ENCODE measurements around the gene SEMA3G. TPM values are rescaled to one million over a fixed set of nuclear protein-coding genes. Genes with fewer than 3 reads are reported as not detected.

Gene SEMA3G
- total RNA-seq, 6 experiments from 2014 or later, result not detected

DNA sequence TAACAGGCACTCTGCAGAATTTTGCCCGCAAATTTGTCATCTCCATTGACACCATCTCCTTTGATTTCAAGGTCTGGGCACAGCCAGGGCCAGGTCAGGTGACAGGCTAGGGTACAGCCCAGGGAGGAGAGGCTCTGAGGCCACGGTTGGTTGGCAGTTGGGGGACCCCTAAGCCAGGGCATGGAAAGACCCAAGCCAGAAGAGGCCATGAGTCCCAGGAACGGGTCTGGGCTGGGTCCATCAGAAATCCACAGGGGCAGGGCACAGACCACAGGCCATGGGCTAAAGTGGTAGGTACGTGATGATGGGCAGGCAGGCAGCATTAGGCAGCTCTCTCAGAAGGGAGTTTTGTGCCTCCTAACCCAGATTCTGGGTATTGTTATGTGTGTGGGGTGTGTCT lies 45.8 kb downstream of the SEMA3G start:
- Mint-ChIP-seq H3K9me3 (no peaks in the 10 kb centered on the region), H3K27ac (no peak overlapping the region), H3K27me3 (ENCODE audit: insufficient read depth) (peaks cover 9% of the 10 kb centered on the region), H3K36me3 (ENCODE audit: low read depth) (peaks cover 10% of the 10 kb centered on the region; the same call in 1 of the 2 replicates), H3K4me1 (ENCODE audit: low read depth) (no peaks in the 10 kb centered on the region), H3K4me3 (no peak overlapping the region)
- DNase-seq, result no peak
- no peak for TF ChIP-seq CTCF (IDR thresholded peaks at IDR 0.05)

DNA sequence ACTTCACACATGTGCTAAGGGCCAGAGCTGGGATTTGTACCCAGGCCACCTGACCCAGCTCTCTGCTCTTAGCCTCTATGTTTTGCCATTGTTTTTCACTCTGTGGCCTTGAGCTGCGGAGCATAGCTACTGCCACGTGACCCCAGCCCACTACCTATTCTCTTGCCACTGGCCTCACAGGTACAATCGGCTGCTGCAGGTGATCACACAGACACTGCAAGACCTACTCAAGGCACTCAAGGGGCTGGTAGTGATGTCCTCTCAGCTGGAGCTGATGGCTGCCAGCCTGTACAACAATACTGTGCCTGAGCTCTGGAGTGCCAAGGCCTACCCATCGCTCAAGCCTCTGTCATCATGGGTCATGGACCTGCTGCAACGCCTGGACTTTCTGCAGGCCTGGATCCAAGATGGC lies 46.2 kb downstream of the SEMA3G start:
- H3K27me3 Mint-ChIP-seq (ENCODE audit: insufficient read depth), result peaks cover 9% of the 10 kb centered on the region
- peaks cover 10% of the 10 kb centered on the region; the same call in 1 of the 2 replicates for H3K36me3 Mint-ChIP-seq (ENCODE audit: low read depth)
- DNase-seq, result no peak
- H3K27ac Mint-ChIP-seq, result no peak overlapping the region
- H3K4me3 Mint-ChIP-seq, result no peak overlapping the region
- no peaks in the 10 kb centered on the region for H3K9me3 Mint-ChIP-seq
- no peaks in the 10 kb centered on the region for H3K4me1 Mint-ChIP-seq (ENCODE audit: low read depth)
- no peak for TF ChIP-seq CTCF (IDR thresholded peaks at IDR 0.05)

GRCh38 chr3:52397676-52398399 lies 47.1 kb downstream of the SEMA3G start:
- Mint-ChIP-seq H3K4me3 (no peak overlapping the region), H3K27ac (no peak overlapping the region), H3K9me3 (no peaks in the 10 kb centered on the region), H3K27me3 (ENCODE audit: insufficient read depth) (peaks cover 9% of the 10 kb centered on the region), H3K36me3 (ENCODE audit: low read depth) (peaks cover 10% of the 10 kb centered on the region; the same call in 1 of the 2 replicates), H3K4me1 (ENCODE audit: low read depth) (no peaks in the 10 kb centered on the region)
- no peak for TF ChIP-seq CTCF (IDR thresholded peaks at IDR 0.05)
- no peak for DNase-seq

DNA sequence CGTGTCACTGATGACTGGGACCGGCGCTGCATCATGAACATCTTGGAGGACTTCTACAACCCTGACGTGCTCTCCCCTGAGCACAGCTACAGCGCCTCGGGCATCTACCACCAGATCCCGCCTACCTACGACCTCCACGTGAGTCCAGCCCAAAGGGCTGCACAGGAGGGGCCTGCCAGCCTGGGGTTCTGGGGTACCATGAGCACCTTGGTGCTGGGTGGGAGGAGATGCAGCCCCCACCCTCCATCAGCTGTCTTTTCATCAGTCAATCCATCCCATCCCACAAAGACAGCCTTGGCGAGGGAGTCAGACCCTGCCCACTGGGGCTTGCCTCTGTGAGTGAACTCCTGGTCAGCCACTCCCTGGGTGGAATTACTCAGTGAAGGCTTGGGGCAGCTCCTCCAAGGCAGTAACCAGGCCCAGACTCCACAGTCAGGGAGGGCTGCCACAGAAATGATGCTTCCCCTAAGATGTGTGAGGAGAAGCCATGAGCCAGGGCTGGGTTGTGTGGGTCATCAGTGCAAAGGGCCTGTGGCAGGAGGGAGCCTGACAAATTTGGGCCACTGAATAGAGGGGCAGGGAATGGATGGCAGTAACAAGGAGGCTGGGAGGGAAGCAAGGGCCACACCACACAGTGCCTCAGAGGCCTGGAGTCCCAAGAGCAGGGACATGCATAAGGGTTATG lies 47.9 kb downstream of the SEMA3G start:
- no peak for TF ChIP-seq CTCF (IDR thresholded peaks at IDR 0.05)
- H3K4me1 Mint-ChIP-seq (ENCODE audit: low read depth), result no peaks in the 10 kb centered on the region
- no peak overlapping the region for H3K27ac Mint-ChIP-seq
- H3K4me3 Mint-ChIP-seq, result no peak overlapping the region
- peaks cover 10% of the 10 kb centered on the region; the same call in 1 of the 2 replicates for H3K36me3 Mint-ChIP-seq (ENCODE audit: low read depth)
- H3K9me3 Mint-ChIP-seq, result no peaks in the 10 kb centered on the region
- DNase-seq, result no peak
- H3K27me3 Mint-ChIP-seq (ENCODE audit: insufficient read depth), result peaks cover 9% of the 10 kb centered on the region

- Mint-ChIP-seq H3K36me3 (ENCODE audit: low read depth) (peaks cover 10% of the 10 kb centered on the region; the same call in 1 of the 2 replicates), H3K9me3 (no peaks in the 10 kb centered on the region), H3K27me3 (ENCODE audit: insufficient read depth) (peaks cover 11% of the 10 kb centered on the region), H3K4me1 (ENCODE audit: low read depth) (no peaks in the 10 kb centered on the region), H3K4me3 (no peak overlapping the region), H3K27ac (no peak overlapping the region)
- DNase-seq, result no peak
- TF ChIP-seq CTCF (IDR thresholded peaks at IDR 0.05), result no peak
These were observed 48.6 kb downstream of the SEMA3G start for GRCh38 chr3:52396011-52396906.
